Endodermal cell (in vitro differentiated cells): ENCODE measurements around the gene CD300E. TPM values are rescaled to one million over a fixed set of nuclear protein-coding genes. Genes with fewer than 3 reads are reported as not detected.

Experiments
- DNase-seq: peaks from one replicate; pipeline ENCODE4 v3.0.0-alpha.2; 2017
- H3K27ac ChIP-seq: 2 replicates; pipeline ENCODE4 v1.5.1; 2013; ENCODE audit warnings: mild to moderate bottlenecking, low read depth, low read length, moderate library complexity
- H3K27me3 ChIP-seq: 2 replicates; pipeline ENCODE4 v1.6.1; 2013; ENCODE audit warnings: mild to moderate bottlenecking, low read length, moderate library complexity; ENCODE audit not compliant: insufficient read depth, control insufficient read depth, poor library complexity, severe bottlenecking
- H3K36me3 ChIP-seq: 2 replicates; pipeline ENCODE4 v1.7.0; 2013; ENCODE audit warnings: mild to moderate bottlenecking, low read length, moderate library complexity; ENCODE audit not compliant: control insufficient read depth, insufficient read depth
- H3K4me1 ChIP-seq: one replicate; pipeline ENCODE4 v1.7.0; 2013; ENCODE audit warnings: low read length; ENCODE audit not compliant: control insufficient read depth, insufficient read depth
- H3K4me3 ChIP-seq: 2 replicates; pipeline ENCODE4 v1.5.1; 2013; ENCODE audit warnings: mild to moderate bottlenecking, low read length, moderate library complexity
- H3K9ac ChIP-seq: 2 replicates; pipeline ENCODE4 v1.6.1; 2013; ENCODE audit warnings: mild to moderate bottlenecking, low read length, moderate library complexity; ENCODE audit not compliant: poor library complexity, severe bottlenecking; ENCODE audit errors: extremely low read depth
- H3K9me3 ChIP-seq: 2 replicates; pipeline ENCODE4 v1.6.1; 2013; ENCODE audit warnings: mild to moderate bottlenecking, low read length, moderate library complexity; ENCODE audit not compliant: control insufficient read depth
- H3K27ac Mint-ChIP-seq: 2 replicates; pipeline ENCODE4 v1.8.0; 2020; ENCODE audit warnings: mixed read lengths
- H3K27me3 Mint-ChIP-seq: 2 replicates; pipeline ENCODE4 v1.8.0; 2021; ENCODE audit warnings: mild to moderate bottlenecking, mixed read lengths; ENCODE audit not compliant: insufficient read depth
- H3K36me3 Mint-ChIP-seq: 2 replicates; pipeline ENCODE4 v1.8.0; 2020; ENCODE audit warnings: low read depth, mixed read lengths
- H3K4me1 Mint-ChIP-seq: 2 replicates; pipeline ENCODE4 v1.8.0; 2020; ENCODE audit warnings: mixed read lengths
- H3K4me3 Mint-ChIP-seq: 2 replicates; pipeline ENCODE4 v1.8.0; 2020; ENCODE audit warnings: mild to moderate bottlenecking, moderate library complexity, mixed read lengths
- H3K9me3 Mint-ChIP-seq: 2 replicates; pipeline ENCODE4 v1.8.0; 2020; ENCODE audit warnings: mild to moderate bottlenecking, mixed read lengths
- CTCF ChIP-seq: fragments of 200-600 bp; sonication (generic); conservative IDR thresholded peaks from 2 replicates; pipeline ENCODE4 v1.5.0; 2021; ENCODE audit warnings: antibody characterized with exemption, mild to moderate bottlenecking
- WGBS, 2 experiments: methylation state at CpG; one replicate each; pipeline versions ENCODE4 v1.1.5 to v1.1.7; 2013; ENCODE audit warnings: missing lambda C conversion rate in 2 of 2, mixed read lengths in 1 of 2; ENCODE audit not compliant: insufficient coverage in 1 of 2, insufficient read length in 1 of 2; 5-methylcytosine and 5-hydroxymethylcytosine counted together
- total RNA-seq, 2 donors: library from RNA; stranded (reverse); fragmentation: NEBNext Ultra II Directional in 1 of 2; extraction: Animal tissue kit (Norgen Biotek cat#: 25700) in 1 of 2; gene quantifications; 2 replicates in 1 of 2; 3 replicates in 1 of 2; pipeline ENCODE4 v1.2.1, GENCODE V29; 2021

CD300E gene
- total RNA-seq, 2 donors from 2014 or later, result 0.75 to 1.5 TPM

GRCh38 chr17:74644419-74644818 is 20.9 kb upstream of the CD300E start:
- Mint-ChIP-seq H3K27me3 (no peaks in the 10 kb centered on the region), H3K4me1 (peaks cover 49% of the 10 kb centered on the region), H3K4me3 (peak overlapping the region; percentile 47), H3K36me3 (no peaks in the 10 kb centered on the region), H3K9me3 (no peaks in the 10 kb centered on the region), H3K27ac (peak overlapping the region; percentile 6)
- Histone ChIP-seq H3K4me1 (no peaks in the 10 kb centered on the region), H3K27ac (no peak overlapping the region), H3K9me3 (peaks cover 5% of the 10 kb centered on the region), H3K27me3 (no peaks in the 10 kb centered on the region), H3K9ac (no peak overlapping the region), H3K4me3 (peak overlapping the region; percentile 16), H3K36me3 (peaks cover under 1% of the 10 kb centered on the region)
- WGBS, 2 experiments, result 87 to 88% methylated on average over 2 of the region's 2 CpGs
- no peak for DNase-seq
- no peak for TF ChIP-seq CTCF

GRCh38 chr17:74643826-74644225 is 20.3 kb upstream of the CD300E start:
- Mint-ChIP-seq H3K9me3 (no peaks in the 10 kb centered on the region), H3K36me3 (no peaks in the 10 kb centered on the region), H3K4me3 (peak overlapping the region; percentile 47), H3K27ac (peak overlapping the region; percentile 50), H3K4me1 (peaks cover 49% of the 10 kb centered on the region), H3K27me3 (no peaks in the 10 kb centered on the region)
- Histone ChIP-seq H3K9ac (peak overlapping the region; percentile 23), H3K9me3 (peaks cover 5% of the 10 kb centered on the region), H3K27ac (no peak overlapping the region), H3K27me3 (no peaks in the 10 kb centered on the region), H3K4me1 (no peaks in the 10 kb centered on the region), H3K4me3 (peak overlapping the region; percentile 79), H3K36me3 (peaks cover 5% of the 10 kb centered on the region)
- DNase-seq, result peak; percentile 77
- no peak for TF ChIP-seq CTCF

DNA sequence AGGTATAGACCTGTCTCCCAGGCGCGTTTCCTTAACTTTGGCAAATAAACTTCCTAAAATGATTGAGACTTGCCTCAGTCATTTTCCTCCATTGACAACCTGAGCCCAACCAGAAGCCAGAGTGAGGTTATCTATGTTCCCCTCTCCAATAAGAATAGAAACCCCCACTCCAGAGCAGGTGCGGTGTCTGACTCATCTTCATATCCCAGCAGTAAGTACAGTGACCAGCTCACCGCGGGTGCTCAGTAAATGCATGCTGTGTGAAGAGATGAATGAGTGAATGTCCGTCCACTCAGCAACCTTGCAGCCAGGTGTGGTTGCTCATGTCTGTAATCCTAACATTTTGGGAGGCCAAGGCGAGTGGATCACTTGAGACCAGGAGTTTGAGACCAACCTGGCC is 19.5 kb upstream of the CD300E start:
- Histone ChIP-seq H3K4me1 (no peaks in the 10 kb centered on the region), H3K27me3 (no peaks in the 10 kb centered on the region), H3K4me3 (peak overlapping the region; percentile 79), H3K36me3 (peaks cover 5% of the 10 kb centered on the region), H3K9ac (peak overlapping the region; percentile 51), H3K27ac (no peak overlapping the region), H3K9me3 (peaks cover 5% of the 10 kb centered on the region)
- Mint-ChIP-seq H3K4me3 (peak overlapping the region; percentile 47), H3K27me3 (no peaks in the 10 kb centered on the region), H3K27ac (peak overlapping the region; percentile 86), H3K9me3 (no peaks in the 10 kb centered on the region), H3K4me1 (peaks cover 51% of the 10 kb centered on the region), H3K36me3 (no peaks in the 10 kb centered on the region)
- peak; percentile 78 for DNase-seq
- TF ChIP-seq CTCF, result no peak
- 52 to 80% methylated on average over 4 to 7 of the region's 7 CpGs for WGBS, 2 experiments
